Progenitor cell of endocrine pancreas (in vitro differentiated cells): ENCODE data around the gene CCDC102A. TPM values are rescaled to one million over a fixed set of nuclear protein-coding genes. Genes with fewer than 3 reads are reported as not detected.

Source experiments
- DNase-seq: peaks from one replicate; pipeline ENCODE4 v3.0.0; 2021; ENCODE audit warnings: low spot score; ENCODE audit not compliant: unreplicated experiment
- H3K27ac Mint-ChIP-seq: 2 replicates; pipeline ENCODE4 v1.8.0; 2021; ENCODE audit warnings: mild to moderate bottlenecking, moderate library complexity, mixed read lengths
- H3K27me3 Mint-ChIP-seq: 2 replicates; pipeline ENCODE4 v1.8.0; 2021; ENCODE audit warnings: mixed read lengths
- H3K36me3 Mint-ChIP-seq: 2 replicates; pipeline ENCODE4 v1.8.0; 2022; ENCODE audit warnings: mixed read lengths; ENCODE audit not compliant: insufficient read depth
- H3K4me1 Mint-ChIP-seq: 2 replicates; pipeline ENCODE4 v1.8.0; 2021; ENCODE audit warnings: low read depth, mixed read lengths
- H3K4me3 Mint-ChIP-seq: 2 replicates; pipeline ENCODE4 v1.8.0; 2021; ENCODE audit warnings: low read depth, mild to moderate bottlenecking, moderate library complexity, mixed read lengths
- H3K9me3 Mint-ChIP-seq: 2 replicates; pipeline ENCODE4 v1.8.0; 2021; ENCODE audit warnings: low read depth, mixed read lengths
- CTCF ChIP-seq: fragments of 200-600 bp; sonication (generic); IDR thresholded peaks from one replicate; pipeline ENCODE4 v1.5.0; 2021; ENCODE audit warnings: antibody characterized with exemption, mild to moderate bottlenecking; ENCODE audit not compliant: unreplicated experiment
- total RNA-seq: library from RNA; stranded (reverse); gene quantifications from 2 replicates; pipeline ENCODE4 v1.2.1, GENCODE V29; 2021

CCDC102A gene
- total RNA-seq, 1 donor from 2014 or later, result 15.6 TPM

GRCh38 chr16:57527610-57528360, 8.6 kb downstream of the CCDC102A start:
- Mint-ChIP-seq H3K27ac (peak overlapping the region; percentile 38), H3K36me3 (peaks cover 8% of the 10 kb centered on the region), H3K4me1 (peaks cover 9% of the 10 kb centered on the region), H3K9me3 (no peaks in the 10 kb centered on the region), H3K4me3 (peak overlapping the region; percentile 63), H3K27me3 (peaks cover 39% of the 10 kb centered on the region)
- no peak for DNase-seq
- TF ChIP-seq CTCF, result no peak

- no peak for TF ChIP-seq CTCF
- H3K27me3 Mint-ChIP-seq, result peaks cover 35% of the 10 kb centered on the region
Measured at GRCh38 chr16:57527027-57527426, 9.3 kb downstream of the CCDC102A start.

GRCh38 chr16:57526498-57526897, 9.9 kb downstream of the CCDC102A start:
- Mint-ChIP-seq H3K36me3 (peaks cover 6% of the 10 kb centered on the region), H3K27ac (no peak overlapping the region), H3K4me1 (peaks cover 9% of the 10 kb centered on the region), H3K27me3 (peaks cover 29% of the 10 kb centered on the region), H3K9me3 (no peaks in the 10 kb centered on the region), H3K4me3 (no peak overlapping the region)
- no peak for DNase-seq
- no peak for TF ChIP-seq CTCF

More at GRCh38 chr16:57527027-57527426, 9.3 kb downstream of the CCDC102A start:
- no peak for DNase-seq
- Mint-ChIP-seq H3K9me3 (no peaks in the 10 kb centered on the region), H3K4me3 (no peak overlapping the region), H3K4me1 (peaks cover 9% of the 10 kb centered on the region), H3K27ac (no peak overlapping the region), H3K36me3 (peaks cover 8% of the 10 kb centered on the region)

- no peak overlapping the region for H3K27ac Mint-ChIP-seq
- TF ChIP-seq CTCF, result no peak
- peaks cover 22% of the 10 kb centered on the region for H3K27me3 Mint-ChIP-seq
- no peak overlapping the region for H3K4me3 Mint-ChIP-seq
- H3K9me3 Mint-ChIP-seq, result no peaks in the 10 kb centered on the region
- peaks cover 9% of the 10 kb centered on the region for H3K4me1 Mint-ChIP-seq
- peaks cover 5% of the 10 kb centered on the region for H3K36me3 Mint-ChIP-seq
- no peak for DNase-seq
Measured at GRCh38 chr16:57525761-57526160, 10.6 kb downstream of the CCDC102A start.

- H3K4me1 Mint-ChIP-seq, result peaks cover 3% of the 10 kb centered on the region
- H3K27me3 Mint-ChIP-seq, result peaks cover under 1% of the 10 kb centered on the region
- H3K27ac Mint-ChIP-seq, result no peak overlapping the region
- no peak overlapping the region for H3K4me3 Mint-ChIP-seq
- H3K9me3 Mint-ChIP-seq, result no peaks in the 10 kb centered on the region
- peaks cover 6% of the 10 kb centered on the region for H3K36me3 Mint-ChIP-seq
- no peak for TF ChIP-seq CTCF
- DNase-seq, result no peak
Measured at GRCh38 chr16:57522960-57523359, 13.4 kb downstream of the CCDC102A start.
